AG08396 (cell line): Measurements from ENCODE around the gene LMTK2.

Source experiments
- DNase-seq: peaks from one replicate; pipeline ENCODE4 v3.0.0; 2012; ENCODE audit warnings: low spot score, mixed read lengths

The LMTK2 gene

DNA sequence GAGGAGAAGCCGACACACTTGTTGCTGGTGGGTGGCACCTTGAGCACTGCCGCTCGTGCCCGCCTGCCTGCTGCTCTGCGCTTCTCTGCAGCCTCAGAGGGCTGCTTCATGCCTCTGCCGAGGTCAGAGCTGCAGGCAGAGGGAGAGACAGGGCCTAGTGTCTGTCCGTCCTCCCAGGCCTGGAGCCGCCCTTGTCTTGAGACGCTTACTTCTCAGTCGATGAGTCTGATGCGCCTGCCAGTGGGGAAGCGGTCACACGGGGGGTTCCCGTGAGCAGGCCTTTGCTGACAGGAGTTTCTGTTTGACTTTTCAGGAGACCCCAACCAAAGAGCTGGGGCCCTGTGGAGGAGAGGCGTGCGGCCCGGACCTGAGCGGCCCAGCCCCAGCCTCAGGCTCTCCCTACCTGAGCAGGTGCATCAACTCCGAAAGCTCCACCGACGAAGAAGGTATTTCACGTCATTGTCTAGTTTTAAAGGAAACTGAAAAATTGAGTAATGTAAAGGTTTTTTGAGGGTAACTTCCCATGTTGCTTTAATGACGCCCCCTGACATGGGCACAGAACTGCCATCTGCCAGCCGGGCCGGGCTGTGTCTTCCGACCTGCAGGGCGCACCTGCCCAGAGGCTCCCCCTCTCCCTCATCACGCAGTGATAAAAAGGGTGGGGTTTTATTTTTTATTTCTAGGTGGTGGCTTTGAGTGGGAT, 96.8 kb downstream of the LMTK2 start:
- no peak for DNase-seq

DNA sequence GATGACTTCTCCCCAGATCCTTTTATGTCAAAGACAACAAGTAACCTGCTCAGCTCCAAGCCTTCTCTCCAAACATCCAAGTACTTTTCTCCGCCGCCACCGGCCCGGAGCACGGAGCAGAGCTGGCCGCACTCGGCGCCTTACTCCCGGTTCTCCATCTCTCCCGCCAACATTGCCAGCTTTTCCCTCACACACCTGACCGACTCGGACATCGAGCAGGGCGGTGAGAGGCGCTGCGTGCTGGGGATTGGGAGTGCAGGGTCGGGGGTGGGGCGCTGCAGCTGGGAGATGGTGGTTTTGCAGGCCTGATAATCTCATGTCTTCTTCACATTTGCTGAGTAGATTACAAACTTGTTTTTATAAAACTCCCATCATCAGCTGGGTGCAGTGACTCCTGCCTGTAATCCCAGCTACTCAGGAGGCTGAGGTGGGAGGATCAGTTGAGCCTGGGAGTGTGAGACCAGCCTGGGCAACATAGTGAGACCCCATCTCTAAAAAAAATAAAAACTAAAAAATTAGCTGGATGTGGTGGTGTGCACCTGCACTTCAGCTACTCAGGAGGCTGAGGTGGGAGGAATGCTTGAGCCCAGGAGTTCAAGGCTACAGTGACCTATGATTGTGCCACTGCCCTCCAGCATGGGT, 97.4 kb downstream of the LMTK2 start:
- DNase-seq = no peak

DNA sequence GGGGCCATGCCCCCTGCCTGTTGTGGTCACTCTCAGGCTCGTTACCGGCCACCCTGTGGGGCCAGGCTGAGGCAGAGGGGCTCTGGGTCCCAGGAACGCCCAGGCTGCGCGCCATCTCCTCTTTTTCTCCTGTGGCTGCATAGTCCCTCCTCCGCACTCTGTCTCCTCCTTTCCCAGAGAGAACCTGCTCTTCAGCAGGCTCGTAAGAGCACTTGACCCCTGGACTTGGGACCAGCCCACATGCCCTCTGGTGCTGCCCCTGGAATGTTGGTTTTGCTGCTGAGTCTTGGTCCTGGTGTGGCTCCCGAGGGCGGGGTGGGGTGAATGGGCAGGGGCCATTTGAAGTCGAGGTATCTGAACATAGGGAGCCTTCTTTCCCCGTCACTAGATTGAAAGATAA, 98.0 kb downstream of the LMTK2 start:
- no peak for DNase-seq

DNA sequence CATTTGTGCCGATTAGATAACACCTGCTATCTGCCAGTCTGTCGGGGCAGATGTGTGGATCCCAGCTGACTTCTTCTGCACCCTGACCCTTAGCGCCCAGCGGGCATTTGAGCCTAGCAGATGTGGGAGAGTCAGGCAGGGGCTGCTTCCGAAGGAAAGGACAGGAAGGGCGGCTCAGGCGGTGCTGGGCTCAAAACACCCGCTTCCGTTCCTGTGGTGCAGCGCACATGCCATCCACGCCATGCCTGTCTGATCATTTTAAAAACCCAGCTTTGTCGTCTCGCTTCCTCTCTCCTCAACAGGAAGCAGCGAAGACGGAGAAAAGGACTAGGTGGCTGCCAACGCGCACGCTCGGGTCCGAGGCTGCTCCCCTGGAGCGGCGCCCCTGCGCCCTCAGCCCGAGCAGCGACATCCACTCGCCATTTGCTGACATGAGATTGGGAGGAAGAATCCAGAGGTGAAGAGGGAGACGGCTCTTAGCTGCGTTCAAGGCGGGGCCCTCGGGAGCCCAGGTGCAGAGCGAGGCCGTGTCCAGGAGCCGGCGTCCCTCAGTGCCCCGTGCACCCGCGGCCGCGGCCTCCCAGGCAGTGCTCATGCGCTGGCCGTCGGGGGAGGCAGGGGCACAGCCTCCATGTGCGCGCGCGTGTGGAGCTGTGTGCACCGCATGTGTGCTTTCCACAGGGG, 98.6 kb downstream of the LMTK2 start:
- DNase-seq = no peak

DNA sequence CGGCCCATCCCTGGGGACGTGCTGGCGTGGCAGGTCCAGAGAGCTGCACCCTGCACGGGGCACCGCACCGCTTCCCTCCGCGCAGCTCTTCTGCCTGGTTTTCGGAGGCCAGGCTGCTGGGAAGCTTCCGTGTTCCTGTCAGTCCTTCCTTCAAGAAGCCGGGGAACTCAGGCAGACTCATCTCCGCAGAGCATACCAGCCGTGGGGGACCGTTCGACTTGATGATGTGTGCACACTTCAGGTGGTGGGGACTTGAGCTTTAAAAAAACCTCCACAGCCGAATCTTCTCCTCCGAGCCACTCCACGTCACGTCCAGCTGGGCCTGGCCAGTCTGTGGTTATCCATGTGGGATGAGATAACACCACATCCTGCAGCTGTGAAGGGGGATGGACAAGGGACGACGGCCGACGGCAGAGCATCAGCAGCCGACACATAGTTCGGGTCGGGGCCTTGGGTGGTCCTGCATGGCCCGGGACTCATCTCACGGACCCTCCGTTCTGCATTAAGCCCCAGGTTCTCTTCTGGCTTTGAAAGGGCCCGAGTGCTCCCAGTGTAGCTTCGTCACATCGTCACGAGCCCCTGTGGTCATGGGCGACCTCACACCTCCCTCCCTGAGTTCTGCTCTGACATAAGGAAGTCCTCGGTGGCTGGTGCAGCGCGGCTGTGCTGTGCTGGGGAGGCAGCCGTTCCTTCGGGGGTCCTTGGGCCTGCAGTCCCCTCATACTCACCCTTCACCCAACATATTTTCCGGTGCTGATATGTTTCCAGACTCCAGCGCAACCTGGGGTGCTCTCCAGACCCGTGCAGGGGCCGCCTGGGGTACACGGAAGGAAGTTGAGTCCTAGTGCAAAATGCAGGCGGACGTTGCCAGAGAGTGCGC, 100.0 kb downstream of the LMTK2 start:
- DNase-seq = no peak

DNA sequence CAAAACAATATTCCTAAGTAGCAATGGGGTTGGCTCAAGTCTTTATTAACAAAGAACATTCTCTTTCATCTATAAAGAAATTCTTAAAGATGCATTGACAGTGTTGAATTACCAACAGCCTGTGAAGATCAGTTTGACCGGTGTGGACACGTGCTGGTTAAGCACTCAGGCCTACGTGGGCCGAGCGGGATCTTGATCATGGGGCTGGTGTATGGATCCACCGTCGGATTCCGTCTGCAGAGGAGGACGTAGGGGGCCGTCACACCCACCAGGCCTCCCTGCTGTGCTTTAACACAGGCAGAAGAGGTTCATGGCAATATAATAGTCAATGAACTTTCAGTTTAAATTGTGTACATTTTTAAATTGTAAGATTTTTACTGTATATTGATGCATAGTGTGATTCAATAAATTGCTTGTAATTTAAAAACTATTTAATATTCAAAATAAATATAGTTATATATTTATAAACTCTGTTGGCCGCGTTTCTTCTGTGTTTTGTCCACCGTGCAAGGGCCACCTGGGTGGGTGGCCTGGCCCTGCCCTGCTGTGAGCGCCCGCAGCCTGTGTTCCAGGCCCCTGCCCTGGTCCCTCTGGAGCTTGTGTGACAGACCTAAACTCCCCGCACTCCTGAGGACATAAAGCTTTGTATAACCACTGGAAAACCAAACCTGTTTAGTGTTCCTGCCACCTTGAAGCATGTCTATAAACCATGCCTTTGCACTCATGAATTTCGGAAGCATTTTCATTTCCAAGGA, 102.7 kb downstream of the LMTK2 start:
- DNase-seq = no peak

DNA sequence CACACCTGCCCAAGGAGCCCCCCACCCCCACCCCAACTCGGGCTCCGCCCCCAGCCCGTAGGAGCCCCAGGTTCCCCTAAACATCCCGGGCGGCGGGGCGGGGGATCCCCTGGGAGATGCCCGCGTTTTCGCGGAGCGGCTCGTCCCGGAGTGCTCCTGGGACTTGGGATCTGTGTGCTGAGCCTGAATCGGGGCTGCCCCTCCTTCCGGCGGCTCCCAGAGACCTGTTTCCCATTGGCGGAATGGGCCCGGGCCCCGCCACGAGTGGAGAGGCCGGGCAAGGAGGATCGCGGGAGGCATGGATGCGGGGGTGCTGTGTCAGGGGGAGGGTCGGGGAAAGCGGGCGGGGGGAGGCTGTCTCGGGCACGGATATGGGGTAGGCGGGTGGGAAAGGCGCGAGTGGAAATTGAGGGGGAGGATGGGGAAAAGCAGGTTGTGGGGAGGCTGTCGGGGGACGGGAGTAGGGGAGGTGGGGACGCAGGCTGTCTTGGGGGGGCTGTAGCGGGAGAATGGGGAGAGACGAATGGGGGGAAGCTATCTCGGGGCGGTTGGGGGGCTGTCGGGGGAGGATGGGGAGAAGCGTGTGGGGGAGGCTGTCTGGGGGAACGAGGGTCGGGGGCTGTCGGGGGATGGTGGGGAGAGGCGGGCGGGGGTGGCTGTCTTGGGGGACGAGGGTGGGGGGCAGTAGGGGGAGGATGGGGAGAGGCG, 104.0 kb downstream of the LMTK2 start:
- DNase-seq = peak; percentile 69

DNA sequence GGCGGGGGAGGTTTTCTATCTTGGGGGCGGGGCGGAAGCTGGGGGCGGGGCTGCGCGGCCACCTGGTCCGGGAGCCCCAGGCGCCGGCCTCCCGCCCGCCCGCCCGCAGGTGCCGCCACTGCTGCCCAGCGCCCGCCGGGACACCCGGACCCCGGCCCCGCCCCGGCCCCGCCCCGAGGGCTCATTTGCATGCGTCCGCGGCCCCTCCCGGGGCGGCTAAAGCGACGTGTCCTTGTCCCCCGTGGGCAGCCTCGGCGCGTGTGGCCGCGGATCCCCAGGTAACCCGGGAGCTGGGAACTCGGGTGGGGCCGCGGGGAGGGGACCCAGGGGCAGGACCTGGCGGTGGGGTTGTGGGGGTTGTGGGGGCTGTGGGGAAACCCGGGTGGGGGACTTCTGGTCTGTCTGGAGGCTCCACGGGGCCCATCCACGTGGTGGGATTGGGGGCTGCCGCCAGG, 104.6 kb downstream of the LMTK2 start, which contains the start of gene BHLHA15:
Gene BHLHA15, plus strand, starts transcription at position 219 of the 455 bp plus-strand sequence. CDS start 871 bp downstream, outside the sequence.
- DNase-seq = peak; percentile 66

DNA sequence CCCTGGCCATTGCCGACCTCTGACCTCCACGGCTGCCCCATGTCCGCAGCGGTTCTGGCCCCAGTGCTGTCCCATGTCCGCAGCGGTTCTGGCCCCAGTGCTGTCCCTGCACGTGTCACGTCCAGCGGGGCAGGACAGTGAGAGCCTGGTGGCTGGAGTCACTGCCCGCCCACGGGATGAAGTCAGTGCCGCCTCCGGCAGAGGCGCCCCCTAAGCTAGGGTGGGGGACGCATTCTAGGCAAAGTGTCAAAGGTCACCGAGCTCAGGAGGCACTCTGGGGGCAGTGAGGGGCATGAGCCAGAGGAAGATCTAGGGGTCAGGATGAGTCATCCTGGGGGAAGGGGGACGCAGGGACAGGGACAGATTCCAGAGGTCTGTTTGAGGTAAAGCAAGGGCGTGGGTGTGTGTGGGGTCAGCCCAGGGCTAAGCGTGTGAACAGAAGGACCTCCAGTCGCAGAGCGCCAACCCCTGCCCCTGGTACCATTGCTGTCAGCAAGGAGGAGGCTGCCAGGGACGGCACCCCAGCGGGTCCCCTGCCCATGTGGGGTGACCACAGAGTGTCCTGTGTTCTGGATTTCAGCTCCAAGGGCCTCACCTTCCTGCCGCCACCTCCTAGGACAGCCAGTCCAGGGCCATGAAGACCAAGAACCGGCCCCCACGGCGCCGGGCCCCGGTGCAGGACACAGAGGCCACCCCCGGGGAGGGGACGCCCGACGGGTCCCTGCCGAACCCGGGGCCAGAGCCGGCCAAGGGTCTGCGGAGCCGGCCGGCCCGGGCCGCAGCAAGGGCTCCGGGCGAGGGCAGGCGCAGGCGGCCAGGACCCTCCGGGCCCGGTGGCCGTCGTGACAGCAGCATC, 105.2 kb downstream of the LMTK2 start:
- no peak for DNase-seq

DNA sequence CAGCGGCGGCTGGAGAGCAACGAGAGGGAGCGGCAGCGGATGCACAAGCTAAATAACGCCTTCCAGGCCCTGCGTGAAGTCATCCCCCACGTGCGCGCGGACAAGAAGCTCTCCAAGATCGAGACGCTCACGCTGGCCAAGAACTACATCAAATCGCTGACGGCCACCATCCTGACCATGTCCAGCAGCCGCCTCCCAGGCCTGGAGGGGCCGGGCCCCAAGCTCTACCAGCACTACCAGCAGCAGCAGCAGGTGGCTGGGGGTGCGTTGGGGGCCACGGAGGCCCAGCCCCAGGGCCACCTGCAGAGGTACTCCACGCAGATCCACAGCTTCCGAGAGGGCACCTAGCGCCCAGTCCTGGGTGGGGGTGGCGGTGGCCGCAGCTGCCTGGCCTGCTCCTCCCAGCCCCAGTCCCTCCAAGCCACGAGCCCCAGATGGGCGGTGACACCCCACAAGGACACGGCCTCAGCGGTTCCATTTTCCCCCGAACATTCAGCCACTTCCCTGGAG, 105.9 kb downstream of the LMTK2 start:
- no peak for DNase-seq

DNA sequence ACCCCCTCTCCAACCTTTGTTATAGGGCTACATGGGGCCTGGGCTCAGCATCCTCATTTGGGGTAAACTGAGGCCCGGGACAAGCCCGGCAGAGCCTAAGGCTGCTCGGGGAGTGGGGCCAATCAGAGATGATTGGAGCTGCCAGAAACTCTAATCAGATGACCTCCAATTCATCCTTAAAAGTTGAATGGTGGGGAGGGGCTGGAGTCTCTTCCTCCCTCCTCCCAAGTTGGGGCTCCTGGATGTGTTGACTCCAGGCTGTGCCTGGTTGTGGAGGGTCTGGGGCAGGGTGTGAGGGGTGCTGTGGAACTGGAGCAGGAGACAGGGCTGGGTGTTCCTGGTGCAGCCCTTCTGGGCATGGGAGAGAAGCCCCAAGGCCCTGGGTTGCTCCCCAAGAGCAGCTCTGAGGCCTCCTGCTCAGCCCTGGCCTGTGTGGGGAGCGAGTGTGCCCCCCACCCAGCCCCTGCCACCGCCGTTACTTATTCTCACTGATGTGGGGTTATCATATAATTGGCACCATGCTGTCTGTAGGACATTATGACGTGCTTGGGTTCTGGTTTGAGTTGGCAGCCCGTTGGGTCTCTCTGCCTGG, 106.7 kb downstream of the LMTK2 start:
- DNase-seq = no peak

DNA sequence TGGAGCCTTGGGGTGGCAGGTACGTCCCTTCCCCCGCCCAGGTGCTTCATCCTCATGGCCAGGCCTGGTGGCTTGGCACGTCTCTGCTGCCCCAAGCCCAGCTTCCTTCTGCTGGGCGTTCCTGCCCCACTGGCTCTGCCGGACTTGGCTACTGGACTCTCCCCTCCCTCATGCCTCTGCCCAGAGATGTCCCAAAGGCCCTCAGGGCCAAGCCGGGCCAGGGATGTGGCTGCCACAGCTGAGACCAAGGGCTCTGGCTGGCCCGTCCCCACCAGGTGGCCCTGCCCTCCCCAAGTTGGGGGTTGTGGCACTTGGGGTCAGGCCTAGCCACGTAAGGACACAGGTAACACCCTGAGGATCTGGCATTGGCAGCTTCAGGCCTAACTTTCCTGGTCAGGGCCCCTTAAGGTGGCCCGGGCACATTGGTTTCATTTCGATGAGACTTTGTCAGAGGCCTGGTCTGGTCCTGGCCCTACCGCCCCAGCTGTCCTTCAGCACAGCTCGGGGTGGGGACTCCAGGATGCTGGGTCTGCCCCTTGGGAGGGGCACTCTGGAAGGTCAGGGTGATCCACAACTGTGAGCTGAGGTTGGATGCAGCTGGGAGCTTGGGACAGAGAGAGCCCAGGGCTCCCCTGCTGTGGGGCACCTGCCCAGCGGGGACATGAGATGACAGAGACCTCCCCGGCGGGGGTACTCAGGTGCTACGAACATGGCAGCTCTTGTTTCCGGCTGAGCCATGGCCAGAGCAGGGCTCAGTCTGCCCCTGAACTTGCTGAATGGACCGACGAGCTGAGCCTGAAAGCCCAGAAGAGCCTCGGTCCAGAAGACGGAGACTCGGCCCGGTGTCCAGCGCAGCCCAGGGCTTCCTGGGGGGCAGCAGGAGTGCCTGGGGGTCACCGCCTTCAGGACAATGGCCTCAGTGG, 107.5 kb downstream of the LMTK2 start:
- no peak for DNase-seq

DNA sequence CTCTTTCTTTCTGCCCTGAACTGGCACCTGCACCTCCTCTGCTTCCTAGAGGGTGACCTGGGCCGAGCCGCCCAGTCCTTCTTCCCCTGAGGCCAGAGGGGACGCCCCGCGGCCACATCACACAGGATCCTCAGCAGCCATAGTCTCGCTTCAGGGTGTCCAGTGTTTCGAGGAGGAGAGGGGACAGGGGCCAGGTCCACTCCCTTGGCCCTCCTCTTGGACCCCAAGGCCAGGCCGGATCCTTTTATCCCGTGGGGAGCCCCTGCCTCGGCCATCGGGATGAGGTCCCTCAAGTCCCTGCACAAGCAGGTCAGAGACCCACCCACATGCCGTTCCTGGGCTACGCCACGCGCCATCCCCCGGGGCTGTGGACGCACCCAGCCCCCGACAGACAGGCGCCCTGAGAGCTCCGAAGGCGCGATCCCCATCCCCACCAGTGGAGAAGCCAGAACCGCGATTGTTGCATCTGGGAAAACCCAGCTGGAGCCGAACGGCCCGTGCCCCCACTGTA, 108.2 kb downstream of the LMTK2 start:
- no peak for DNase-seq

DNA sequence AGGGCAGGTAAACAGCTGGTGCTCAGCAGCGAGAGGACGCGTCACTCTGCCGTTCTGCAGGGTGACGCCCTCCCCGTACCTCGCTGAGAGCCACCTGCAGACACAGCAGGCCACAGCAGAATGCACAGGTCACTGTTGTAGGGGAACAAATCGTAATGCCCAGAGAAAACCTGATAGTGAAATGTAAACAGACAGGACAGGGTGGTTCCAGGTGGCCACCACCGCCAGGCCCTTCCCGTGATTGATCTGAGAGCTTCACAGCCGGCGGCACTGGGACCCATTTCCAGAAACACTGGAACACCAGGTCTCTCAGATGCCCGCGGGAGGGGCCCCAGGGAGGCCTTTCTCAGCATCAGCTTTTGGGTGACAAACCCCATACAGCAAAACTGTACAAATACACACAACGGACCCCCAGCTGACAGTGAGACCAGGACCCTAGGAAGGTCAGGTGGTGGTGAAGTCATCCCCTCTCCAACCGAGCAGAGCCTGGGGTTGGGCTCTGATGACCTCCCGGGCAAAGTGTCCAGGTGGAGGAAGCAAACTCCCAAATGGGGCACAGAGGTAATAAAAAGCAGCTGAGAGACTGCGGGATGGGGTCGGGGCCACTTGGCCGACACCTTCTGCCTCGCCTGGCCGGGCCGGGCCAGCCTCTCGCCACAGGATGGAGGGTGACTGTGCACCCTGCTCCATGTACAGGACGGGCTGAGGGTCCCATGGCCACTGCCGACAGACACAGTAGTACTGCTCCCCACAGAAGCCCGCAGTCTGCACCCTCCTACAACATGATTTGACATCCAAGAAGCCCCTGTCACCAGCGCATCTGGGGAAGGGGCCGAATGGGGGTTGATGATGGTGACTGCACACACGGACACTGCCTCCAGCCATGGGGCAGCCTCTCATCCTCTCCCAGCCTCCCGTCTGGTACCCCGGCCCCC, 109.2 kb downstream of the LMTK2 start:
- DNase-seq = no peak

DNA sequence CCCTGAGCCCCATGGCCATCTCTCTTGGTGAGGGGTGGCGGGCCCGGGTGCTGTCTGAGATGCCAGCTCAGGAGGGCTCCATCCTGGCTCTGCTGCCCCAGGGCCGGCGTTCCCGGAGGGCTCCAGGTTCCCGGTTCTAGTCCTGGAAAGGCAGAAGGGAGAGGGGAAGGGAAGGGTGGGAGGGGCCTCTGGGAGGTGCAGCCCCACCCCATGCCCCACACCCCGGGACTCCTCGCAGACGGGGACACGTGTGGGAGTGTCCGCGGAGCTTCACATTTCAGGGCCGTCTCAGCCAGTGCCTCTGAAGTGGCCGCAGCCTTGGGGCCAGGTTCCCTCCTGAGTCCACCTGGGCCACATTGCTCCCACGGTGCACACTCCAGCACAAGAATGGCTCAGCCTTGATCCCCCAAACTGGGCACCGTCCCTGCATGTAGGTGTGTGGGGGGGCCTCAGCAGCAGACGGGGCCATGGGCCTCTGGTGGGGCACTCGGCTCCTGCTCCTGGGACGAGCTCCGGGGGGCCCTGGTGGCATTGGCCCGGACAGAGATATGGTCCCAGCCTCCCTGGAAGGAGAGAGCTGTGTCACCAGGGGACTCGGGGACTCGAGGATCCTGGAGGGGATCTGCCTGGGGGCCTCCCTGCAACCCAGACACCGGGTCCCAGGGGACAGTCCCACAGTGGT, 110.4 kb downstream of the LMTK2 start:
- no peak for DNase-seq
